Naive B cell (primary cell): ENCODE data around the gene ZNF570. TPM values are rescaled to one million over a fixed set of nuclear protein-coding genes. Genes with fewer than 3 reads are reported as not detected.

ENCODE experiments used
- ATAC-seq, 2 donors: fragments of 150-1000 bp; cut with Tn5 transposase; 2 replicates each; pipeline ENCODE4 v1.10.0; 2021; ENCODE audit warnings: low read depth in 2 of 2, mild to moderate bottlenecking in 2 of 2, moderate library complexity in 2 of 2
- DNase-seq: peaks from one replicate; pipeline ENCODE4 v3.0.0; 2022
- H3K27ac Mint-ChIP-seq, 6 donors: one replicate each; pipeline ENCODE4 v1.8.0; 2020 to 2022; ENCODE audit warnings: mild to moderate bottlenecking in 6 of 6, mixed read lengths in 6 of 6, moderate library complexity in 5 of 6, inconsistent platforms in 2 of 6
- H3K27me3 Mint-ChIP-seq, 3 donors: one replicate each; pipeline ENCODE4 v1.8.0; 2021 to 2022; ENCODE audit warnings: mixed read lengths in 3 of 3, mild to moderate bottlenecking in 1 of 3
- H3K36me3 Mint-ChIP-seq, 2 donors: one replicate each; pipeline ENCODE4 v1.8.0; 2020 to 2022; ENCODE audit warnings: mixed read lengths in 2 of 2, inconsistent platforms in 1 of 2, mild to moderate bottlenecking in 1 of 2
- H3K4me1 Mint-ChIP-seq, 3 donors: one replicate each; pipeline ENCODE4 v1.8.0; 2020 to 2022; ENCODE audit warnings: mixed read lengths in 3 of 3, inconsistent platforms in 1 of 3, mild to moderate bottlenecking in 1 of 3, moderate library complexity in 1 of 3
- H3K4me3 Mint-ChIP-seq, 8 donors: one replicate each; pipeline ENCODE4 v1.8.0; 2020 to 2022; ENCODE audit warnings: mild to moderate bottlenecking in 8 of 8, mixed read lengths in 8 of 8, moderate library complexity in 8 of 8, inconsistent platforms in 2 of 8
- H3K9me3 Mint-ChIP-seq, 7 donors: one replicate each; pipeline ENCODE4 v1.8.0; 2020 to 2022; ENCODE audit warnings: mixed read lengths in 7 of 7, mild to moderate bottlenecking in 5 of 7, inconsistent platforms in 2 of 7, moderate library complexity in 1 of 7
- polyA plus RNA-seq, 6 donors: library from polyadenylated mRNA; unstranded; fragments of 300-500 nt; fragmentation: Illumina TruSeq; gene quantifications; one replicate each; pipeline ENCODE4 v1.2.3, GENCODE V29; 2021; ENCODE audit warnings: low read depth in 6 of 6

Gene ZNF570
- polyA plus RNA-seq, 6 donors from 2014 or later: 2.1 to 5.9 (median 3.5) TPM

DNA sequence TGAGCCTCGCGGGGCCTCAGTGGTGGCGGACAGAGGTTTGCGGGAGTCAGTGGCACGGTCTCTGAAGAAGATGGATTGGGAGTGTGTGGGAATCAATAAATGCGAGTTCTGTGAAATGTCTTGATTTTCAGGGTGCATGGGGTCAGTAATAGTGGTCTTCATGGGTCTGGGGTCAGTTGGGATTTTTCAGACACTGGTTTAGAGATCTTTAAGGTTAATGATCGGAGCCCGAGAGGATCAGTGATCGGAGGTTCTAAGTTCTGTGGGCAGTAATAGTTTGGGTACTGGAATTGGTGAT, 38.0 kb downstream of the ZNF570 start:
- no peak for ATAC-seq
- no peak for DNase-seq
- H3K4me3 Mint-ChIP-seq: no peak overlapping the region
- peaks cover 3 to 18% (median 8%) of the 10 kb centered on the region in 7 donors for H3K9me3 Mint-ChIP-seq
- no peak overlapping the region for H3K27ac Mint-ChIP-seq
- H3K36me3 Mint-ChIP-seq: peaks cover 20 to 31% of the 10 kb centered on the region in 2 donors
- no peaks in the 10 kb centered on the region for H3K27me3 Mint-ChIP-seq
- H3K4me1 Mint-ChIP-seq: peaks cover 0 to 3% (median 0%) of the 10 kb centered on the region in 3 donors

DNA sequence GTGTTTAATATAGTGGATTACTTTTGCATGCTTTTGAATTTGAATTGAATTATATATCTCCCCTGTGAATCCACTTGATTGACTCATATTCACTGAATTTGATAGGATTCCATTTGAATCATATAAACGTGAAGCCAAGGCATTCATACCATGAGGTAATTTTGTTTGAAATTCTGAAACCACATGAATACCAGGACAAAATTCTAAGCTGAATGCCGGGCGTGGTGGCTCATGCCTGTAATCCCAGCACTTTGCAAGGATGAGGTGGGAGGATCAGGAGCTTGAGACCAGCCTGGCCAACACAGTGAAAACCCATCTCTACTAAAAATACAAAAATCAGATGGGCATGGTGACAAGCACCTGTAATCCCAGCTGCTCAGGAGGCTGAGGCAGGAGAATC, 42.0 kb downstream of the ZNF570 start:
- DNase-seq (no peak), ATAC-seq (no peak)
- H3K27me3 Mint-ChIP-seq: no peaks in the 10 kb centered on the region
- peaks cover 0 to 27% (median 4%) of the 10 kb centered on the region in 7 donors for H3K9me3 Mint-ChIP-seq
- no peak overlapping the region for H3K27ac Mint-ChIP-seq
- H3K4me1 Mint-ChIP-seq: no peaks in the 10 kb centered on the region
- H3K4me3 Mint-ChIP-seq: no peak overlapping the region
- peaks cover 40 to 54% of the 10 kb centered on the region in 2 donors for H3K36me3 Mint-ChIP-seq

DNA sequence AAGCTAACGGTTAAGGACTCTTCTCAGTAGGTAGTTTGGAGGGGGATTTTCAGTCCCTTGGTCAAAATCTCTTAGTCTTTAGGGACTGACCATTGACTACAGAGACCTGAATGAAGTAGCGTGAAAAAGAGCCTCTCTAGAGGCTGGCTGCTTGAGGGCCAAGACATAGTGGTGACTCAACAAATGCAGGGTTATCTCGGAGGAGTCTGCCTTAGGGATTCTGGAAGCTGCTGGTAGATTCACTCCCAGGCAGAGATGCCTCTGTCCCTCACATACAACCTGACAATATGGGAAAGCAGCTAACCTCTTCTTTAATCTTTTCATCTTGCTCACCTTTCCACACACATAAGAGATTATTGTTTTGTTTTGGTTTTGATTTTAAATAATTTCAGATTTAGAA, 42.7 kb downstream of the ZNF570 start:
- H3K27me3 Mint-ChIP-seq: no peaks in the 10 kb centered on the region
- no peak overlapping the region for H3K27ac Mint-ChIP-seq
- no peak for ATAC-seq
- peaks cover 0 to 34% (median 7%) of the 10 kb centered on the region in 7 donors for H3K9me3 Mint-ChIP-seq
- DNase-seq: no peak
- H3K4me1 Mint-ChIP-seq: no peaks in the 10 kb centered on the region
- no peak overlapping the region for H3K4me3 Mint-ChIP-seq
- peaks cover 40 to 56% of the 10 kb centered on the region in 2 donors for H3K36me3 Mint-ChIP-seq

DNA sequence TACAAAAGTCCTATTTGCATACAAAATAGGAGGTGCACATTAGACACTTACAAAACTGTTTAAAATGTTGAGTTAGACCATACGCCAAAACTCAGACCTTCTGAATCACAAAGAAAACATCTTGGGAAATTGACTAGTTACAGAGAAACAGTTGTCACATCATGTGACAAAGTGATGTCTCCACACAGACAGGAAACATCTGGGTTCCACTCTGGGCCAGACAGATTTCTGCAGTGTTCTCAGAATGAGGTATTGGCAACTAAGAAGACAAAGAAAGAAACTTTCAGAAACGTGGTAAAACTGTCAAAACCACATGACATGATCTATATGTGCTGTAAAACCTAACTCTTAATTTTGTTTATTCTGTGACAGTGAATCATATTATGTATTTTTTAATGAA, 44.2 kb downstream of the ZNF570 start:
- H3K4me1 Mint-ChIP-seq: no peaks in the 10 kb centered on the region
- H3K27ac Mint-ChIP-seq: peak overlapping the region in 1 of 6 donors; percentile 96
- peaks cover 40 to 56% of the 10 kb centered on the region in 2 donors for H3K36me3 Mint-ChIP-seq
- no peak for ATAC-seq
- DNase-seq: no peak
- no peaks in the 10 kb centered on the region for H3K27me3 Mint-ChIP-seq
- H3K4me3 Mint-ChIP-seq: no peak overlapping the region
- H3K9me3 Mint-ChIP-seq: peaks cover 0 to 40% (median 14%) of the 10 kb centered on the region in 7 donors

DNA sequence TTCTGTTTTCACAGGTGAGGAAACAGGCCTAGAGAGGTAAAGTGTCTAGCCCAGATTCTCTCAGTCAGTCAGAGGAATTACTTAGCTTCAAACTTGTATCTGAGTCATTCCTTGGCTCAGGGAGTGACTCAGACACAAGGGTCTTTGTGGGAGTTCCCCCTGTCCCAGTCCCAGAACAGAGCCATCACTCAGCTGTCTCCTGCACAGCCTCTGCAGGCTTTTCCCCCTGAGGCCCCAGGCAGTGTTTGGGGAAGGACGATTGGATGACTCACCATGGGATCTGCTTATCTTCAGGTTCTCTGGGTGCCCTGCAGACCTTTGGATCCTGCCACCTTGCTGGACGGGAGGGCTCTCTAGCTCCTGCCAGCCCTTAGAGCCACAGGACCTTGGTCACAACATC, 50.7 kb downstream of the ZNF570 start:
- H3K27ac Mint-ChIP-seq: no peak overlapping the region
- peaks cover 0 to 63% (median 27%) of the 10 kb centered on the region in 7 donors for H3K9me3 Mint-ChIP-seq
- no peak overlapping the region for H3K4me3 Mint-ChIP-seq
- H3K4me1 Mint-ChIP-seq: peaks cover 0 to 2% (median 0%) of the 10 kb centered on the region in 3 donors
- no peak for DNase-seq
- peaks cover 40 to 46% of the 10 kb centered on the region in 2 donors for H3K36me3 Mint-ChIP-seq
- no peak for ATAC-seq
- H3K27me3 Mint-ChIP-seq: no peaks in the 10 kb centered on the region

DNA sequence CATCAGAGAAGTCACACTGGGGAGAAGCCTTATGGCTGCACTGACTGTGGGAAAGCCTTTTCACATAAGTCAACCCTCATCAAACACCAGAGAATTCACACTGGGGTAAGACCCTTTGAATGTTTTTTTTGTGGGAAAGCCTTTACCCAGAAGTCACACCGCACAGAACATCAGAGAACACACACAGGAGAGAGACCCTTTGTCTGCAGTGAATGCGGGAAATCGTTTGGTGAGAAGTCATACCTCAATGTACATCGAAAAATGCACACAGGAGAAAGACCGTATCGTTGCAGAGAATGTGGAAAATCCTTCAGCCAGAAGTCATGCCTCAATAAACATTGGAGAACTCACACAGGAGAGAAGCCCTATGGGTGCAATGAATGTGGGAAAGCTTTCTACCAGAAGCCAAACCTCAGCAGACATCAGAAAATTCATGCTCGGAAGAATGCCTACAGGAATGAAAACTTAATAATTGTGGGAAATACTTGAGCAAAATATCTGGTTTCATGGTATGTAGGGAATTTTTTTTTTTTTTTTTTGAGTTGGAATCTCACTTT, 68.3 kb downstream of the ZNF570 start:
- ATAC-seq: no peak
- Mint-ChIP-seq H3K36me3 (peaks cover 40 to 56% of the 10 kb centered on the region in 2 donors), H3K4me1 (no peaks in the 10 kb centered on the region), H3K4me3 (no peak overlapping the region), H3K27me3 (no peaks in the 10 kb centered on the region), H3K9me3 (peaks cover 19 to 82% (median 66%) of the 10 kb centered on the region in 7 donors), H3K27ac (peak overlapping the region in 2 of 6 donors; percentile 37 to 64)
- no peak for DNase-seq

Other genes starting within 250 kb of the ZNF570 start
- gene ZNF527, start 98.3 kb upstream of the ZNF570 start, polyA plus RNA-seq: 10 to 100 TPM in 3 of 6 donors, 1 to 10 TPM in 3; 7.5 to 16.7 (median 11.0) TPM
- 1 to 10 TPM; 4.4 to 8.1 (median 5.5) TPM for gene ZNF569, start 1.9 kb upstream of the ZNF570 start, polyA plus RNA-seq
- gene ZNF793, start 37.6 kb downstream of the ZNF570 start, polyA plus RNA-seq: 1 to 10 TPM; 2.0 to 3.2 (median 2.9) TPM
- gene ZNF571, start 125.4 kb downstream of the ZNF570 start, polyA plus RNA-seq: 10 to 100 TPM in 2 of 6 donors, 1 to 10 TPM in 4; 4.3 to 11.4 (median 8.7) TPM
- 1 to 10 TPM; 3.5 to 9.5 (median 5.6) TPM for gene ZNF540, start 125.5 kb downstream of the ZNF570 start, polyA plus RNA-seq
- gene ZFP30, start 186.1 kb downstream of the ZNF570 start, polyA plus RNA-seq: 1 to 10 TPM in 5 of 6 donors, not detected in 1; 1.9 to 3.6 (median 2.6) TPM